ENCODE results near the gene KAZN. TPM values are rescaled to one million over a fixed set of nuclear protein-coding genes. Genes with fewer than 3 reads are reported as not detected.
A peak's percentile ranks its signal among the peaks of the same experiment; 100 is the strongest.

Gene KAZN
- total RNA-seq, 2 experiments from 2014 or later = 0.22 to 0.55 TPM

DNA sequence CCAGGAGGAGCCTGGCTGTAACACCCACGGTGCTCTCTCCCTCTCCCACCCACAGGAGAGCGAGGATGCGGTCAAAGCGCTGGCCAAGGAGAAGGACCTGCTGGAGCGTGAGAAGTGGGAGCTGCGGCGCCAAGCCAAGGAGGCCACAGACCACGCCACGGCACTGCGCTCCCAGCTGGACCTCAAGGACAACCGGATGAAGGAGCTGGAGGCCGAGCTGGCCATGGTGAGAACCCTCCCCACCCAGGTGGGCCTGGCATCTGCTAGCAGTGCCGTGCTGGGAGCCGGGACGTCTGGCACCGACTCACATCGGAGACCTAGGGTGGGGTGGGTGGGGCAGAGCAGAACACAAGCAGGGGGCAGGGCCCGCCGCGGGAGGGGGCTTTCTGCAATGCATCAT, 445.4 kb downstream of the KAZN start:
- no peaks in the 10 kb centered on the region for H3K36me3 ChIP-seq (ENCODE audit: insufficient read depth, low read length)
- no peak for DNase-seq
- Mint-ChIP-seq H3K4me3 (no peak overlapping the region), H3K27me3 (no peaks in the 10 kb centered on the region), H3K4me1 (ENCODE audit: low read depth) (no peaks in the 10 kb centered on the region), H3K9me3 (no peaks in the 10 kb centered on the region), H3K36me3 (ENCODE audit: low read depth) (no peaks in the 10 kb centered on the region), H3K27ac (no peak overlapping the region)
- H3K9me3 ChIP-seq (ENCODE audit: control insufficient read depth in 1 of 2, insufficient read depth in 1 of 2, low read length in 2 of 2) = no peaks in the 10 kb centered on the region
- no peak for TF ChIP-seq CTCF (IDR thresholded peaks at IDR 0.05)
- ChIA-PET CTCF (no interaction called here), POLR2A (no interaction called here)
- H3K4me1 ChIP-seq (ENCODE audit: insufficient read depth, low read length) = no peaks in the 10 kb centered on the region
- no peak overlapping the region for H3K27ac ChIP-seq (ENCODE audit: low read depth in 1 of 2, low read length in 2 of 2)
- intact Hi-C loops (cut with DNase I, micrococcal nuclease) = loop anchor here in 1 of 2 experiments (10.0 kb wide), 3 partner anchors 1109 to 1379 kb away; no protein-coding TSS in a partner anchor
- no peak for ATAC-seq (ENCODE audit: poor library complexity)
- no peaks in the 10 kb centered on the region for H3K27me3 ChIP-seq (ENCODE audit: control insufficient read depth in 1 of 2, insufficient read depth in 2 of 2, low read length in 2 of 2)
- no peak overlapping the region for H3K4me3 ChIP-seq (ENCODE audit: low read length)

DNA sequence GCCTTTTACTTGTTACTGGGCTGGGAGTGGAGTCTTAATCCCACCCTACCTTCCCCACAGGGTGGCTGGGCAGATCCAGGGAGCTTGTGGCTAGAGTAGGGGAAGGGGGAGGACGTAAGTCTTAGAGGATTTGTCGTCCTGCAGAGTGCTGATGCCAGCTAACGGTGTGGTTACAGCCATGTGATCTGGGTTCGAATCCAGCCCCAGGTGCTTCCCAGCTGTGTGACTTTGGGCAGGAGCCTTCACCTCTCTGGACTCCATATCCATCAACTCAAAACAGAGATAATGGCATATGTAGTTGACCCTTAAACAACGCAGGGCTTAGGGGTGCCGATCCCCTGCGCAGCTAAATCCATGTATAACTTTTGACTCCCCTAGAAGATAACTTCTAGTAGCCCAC, 446.6 kb downstream of the KAZN start:
- H3K9me3 ChIP-seq (ENCODE audit: control insufficient read depth in 1 of 2, insufficient read depth in 1 of 2, low read length in 2 of 2) = peaks cover 0 to 4% of the 10 kb centered on the region in 2 experiments
- H3K36me3 ChIP-seq (ENCODE audit: insufficient read depth, low read length) = no peaks in the 10 kb centered on the region
- no peak overlapping the region for H3K4me3 ChIP-seq (ENCODE audit: low read length)
- Mint-ChIP-seq H3K27me3 (no peaks in the 10 kb centered on the region), H3K9me3 (no peaks in the 10 kb centered on the region), H3K4me3 (no peak overlapping the region), H3K27ac (no peak overlapping the region), H3K4me1 (ENCODE audit: low read depth) (no peaks in the 10 kb centered on the region), H3K36me3 (ENCODE audit: low read depth) (no peaks in the 10 kb centered on the region)
- no peak overlapping the region for H3K27ac ChIP-seq (ENCODE audit: low read depth in 1 of 2, low read length in 2 of 2)
- H3K27me3 ChIP-seq (ENCODE audit: control insufficient read depth in 1 of 2, insufficient read depth in 2 of 2, low read length in 2 of 2) = no peaks in the 10 kb centered on the region
- no peak for ATAC-seq (ENCODE audit: poor library complexity)
- ChIA-PET CTCF (no interaction called here), POLR2A (no interaction called here)
- H3K4me1 ChIP-seq (ENCODE audit: insufficient read depth, low read length) = no peaks in the 10 kb centered on the region
- DNase-seq = no peak
- no peak for TF ChIP-seq CTCF (IDR thresholded peaks at IDR 0.05)
- intact Hi-C loops (cut with DNase I, micrococcal nuclease) = loop anchor here in 1 of 2 experiments (5.0 to 10.0 kb wide), 4 partner anchors 268 to 1380 kb away; no protein-coding TSS in a partner anchor

DNA sequence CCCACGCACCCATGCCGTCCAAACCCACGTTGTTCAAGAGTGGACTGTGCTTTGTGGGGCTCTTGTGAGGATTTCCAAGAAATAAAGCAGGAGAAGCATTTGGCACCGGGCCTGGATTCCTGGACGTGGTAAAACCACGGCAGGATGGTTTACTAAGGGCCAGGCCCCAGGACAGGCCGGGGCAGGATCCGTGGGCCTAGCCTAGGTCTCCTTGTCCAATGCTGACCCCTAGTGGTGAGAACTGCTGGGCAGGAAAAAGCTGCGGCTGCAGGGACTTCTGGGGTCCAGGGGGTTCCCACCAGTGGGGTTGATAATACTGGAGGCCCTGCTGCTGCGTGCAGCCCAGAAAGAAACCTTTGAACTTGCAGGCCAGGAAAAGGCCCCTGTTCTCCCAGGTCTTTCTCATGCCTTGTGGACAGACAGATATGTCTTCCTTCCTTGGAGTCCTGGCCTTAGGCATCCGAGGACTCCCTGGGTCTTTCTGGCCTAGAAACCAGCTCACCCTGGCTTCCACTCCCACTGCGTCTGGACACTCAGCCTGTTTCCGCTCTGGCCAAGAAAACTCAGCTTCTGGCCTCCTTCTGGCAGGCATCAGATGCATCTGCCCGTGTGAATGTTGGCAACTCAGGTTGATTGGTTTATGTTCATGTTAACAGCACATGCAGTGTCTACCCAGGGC, 448.1 kb downstream of the KAZN start:
- Mint-ChIP-seq H3K27me3 (no peaks in the 10 kb centered on the region), H3K4me1 (ENCODE audit: low read depth) (no peaks in the 10 kb centered on the region), H3K9me3 (no peaks in the 10 kb centered on the region), H3K27ac (no peak overlapping the region), H3K36me3 (ENCODE audit: low read depth) (no peaks in the 10 kb centered on the region), H3K4me3 (no peak overlapping the region)
- H3K9me3 ChIP-seq (ENCODE audit: control insufficient read depth in 1 of 2, insufficient read depth in 1 of 2, low read length in 2 of 2) = peaks cover 0 to 12% of the 10 kb centered on the region in 2 experiments
- TF ChIP-seq CTCF (IDR thresholded peaks at IDR 0.05) = peak; percentile 76
- no peaks in the 10 kb centered on the region for H3K4me1 ChIP-seq (ENCODE audit: insufficient read depth, low read length)
- no peak for ATAC-seq (ENCODE audit: poor library complexity)
- H3K27ac ChIP-seq (ENCODE audit: low read depth in 1 of 2, low read length in 2 of 2) = no peak overlapping the region
- peak; percentile 7 to 64 (median 32) for DNase-seq
- ChIA-PET CTCF (no interaction called here), POLR2A (no interaction called here)
- no peak overlapping the region for H3K4me3 ChIP-seq (ENCODE audit: low read length)
- H3K36me3 ChIP-seq (ENCODE audit: insufficient read depth, low read length) = no peaks in the 10 kb centered on the region
- no peaks in the 10 kb centered on the region for H3K27me3 ChIP-seq (ENCODE audit: control insufficient read depth in 1 of 2, insufficient read depth in 2 of 2, low read length in 2 of 2)
- intact Hi-C loops (cut with DNase I, micrococcal nuclease) = loop anchor here in 1 of 2 experiments (5.0 to 10.0 kb wide), 4 partner anchors 269 to 1382 kb away; no protein-coding TSS in a partner anchor

Data from CD4-positive, alpha-beta T cell (primary cell).